Memory B cell (primary cell): ENCODE data around the gene STRN4.
"Not testable (repeated sequence)": the region's sequence is repeated elsewhere in the genome, so short reads cannot be mapped to it uniquely, and the experiment has no call there.

Experiments
- ATAC-seq: fragments of 150-1000 bp; cut with Tn5 transposase; 2 replicates; pipeline ENCODE4 v1.10.0; 2021; ENCODE audit warnings: low read depth, mild to moderate bottlenecking, moderate library complexity
- DNase-seq, 2 donors: peaks; one replicate each; pipeline ENCODE4 v3.0.0; 2022; ENCODE audit warnings: low spot score in 2 of 2
- H3K27ac Mint-ChIP-seq: one replicate; pipeline ENCODE4 v1.8.0; 2022; ENCODE audit warnings: mild to moderate bottlenecking, moderate library complexity, mixed read lengths
- H3K27me3 Mint-ChIP-seq: one replicate; pipeline ENCODE4 v1.8.0; 2022; ENCODE audit warnings: mixed read lengths
- H3K36me3 Mint-ChIP-seq: one replicate; pipeline ENCODE4 v1.8.0; 2022; ENCODE audit warnings: mild to moderate bottlenecking, mixed read lengths
- H3K4me1 Mint-ChIP-seq: one replicate; pipeline ENCODE4 v1.8.0; 2022; ENCODE audit warnings: mixed read lengths
- H3K4me3 Mint-ChIP-seq: one replicate; pipeline ENCODE4 v1.8.0; 2022; ENCODE audit warnings: mild to moderate bottlenecking, moderate library complexity, mixed read lengths
- H3K9me3 Mint-ChIP-seq: one replicate; pipeline ENCODE4 v1.8.0; 2022; ENCODE audit warnings: mixed read lengths

Gene STRN4

DNA sequence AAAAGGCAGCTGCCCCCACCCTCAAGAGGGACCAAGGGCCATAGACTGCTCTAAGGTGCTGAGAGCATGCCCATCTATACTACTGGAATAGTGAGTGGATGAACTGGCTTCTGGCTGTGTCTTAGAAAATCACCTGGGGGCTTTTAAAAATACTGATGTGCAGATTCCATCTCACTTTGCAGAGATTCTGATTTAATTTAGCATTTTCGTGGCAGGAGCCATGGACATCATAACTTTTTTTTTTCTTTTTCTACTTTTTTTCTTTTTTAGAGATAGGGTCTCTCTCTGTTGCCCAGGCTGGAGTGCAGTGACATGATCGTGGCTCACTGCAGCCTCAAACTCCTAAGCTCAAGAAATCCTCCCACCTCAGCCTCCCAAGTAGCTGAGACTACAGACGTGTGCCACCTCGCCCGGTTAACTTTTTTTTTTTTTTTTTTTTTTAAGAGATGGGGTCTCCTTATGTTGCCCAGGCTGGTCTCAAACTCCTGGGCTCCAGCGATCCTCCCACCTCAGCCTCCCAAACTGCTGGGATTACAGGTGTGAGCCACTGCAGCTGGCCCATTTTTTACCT, 33.4 kb downstream of the STRN4 start:
- H3K4me1 Mint-ChIP-seq, result peaks cover 13% of the 10 kb centered on the region
- peaks cover 16% of the 10 kb centered on the region for H3K36me3 Mint-ChIP-seq
- not testable (repeated sequence) for H3K27ac Mint-ChIP-seq, H3K27me3 Mint-ChIP-seq, H3K9me3 Mint-ChIP-seq, H3K4me3 Mint-ChIP-seq, ATAC-seq, DNase-seq

DNA sequence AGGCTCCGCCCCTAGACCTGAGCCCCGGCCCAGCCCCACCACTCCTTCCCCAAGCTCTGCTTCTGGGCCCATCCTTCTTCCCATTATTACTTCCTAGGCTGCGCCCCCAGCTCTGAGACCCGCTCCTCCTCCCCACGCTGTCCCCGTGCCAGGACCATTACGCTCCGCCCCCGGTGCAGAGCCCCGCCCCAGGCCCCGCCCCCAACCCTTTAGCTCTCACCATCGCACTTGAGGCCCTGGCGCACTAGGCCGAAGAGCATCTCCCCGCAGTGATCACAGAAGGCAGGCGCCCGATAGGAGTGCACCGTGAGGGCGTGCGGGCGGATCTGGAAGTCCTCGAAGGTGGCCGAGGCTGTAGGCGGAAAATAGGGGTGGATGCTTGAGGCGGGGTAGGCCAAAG, 35.6 kb downstream of the STRN4 start:
- no peak overlapping the region for H3K4me3 Mint-ChIP-seq

GRCh38 chr19:46704379-46705076, 41.7 kb downstream of the STRN4 start:
- ATAC-seq, result peak; percentile 98
- Mint-ChIP-seq H3K27me3 (no peaks in the 10 kb centered on the region), H3K4me1 (peaks cover 11% of the 10 kb centered on the region), H3K27ac (peak overlapping the region; percentile 58), H3K36me3 (peaks cover 23% of the 10 kb centered on the region), H3K4me3 (no peak overlapping the region), H3K9me3 (no peaks in the 10 kb centered on the region)
- peak; percentile 91 to 98 for DNase-seq

More for the DNA sequence above, 35.6 kb downstream of the STRN4 start:
- H3K9me3 Mint-ChIP-seq, result no peaks in the 10 kb centered on the region
- H3K27me3 Mint-ChIP-seq, result no peaks in the 10 kb centered on the region
- H3K27ac Mint-ChIP-seq, result peak overlapping the region; percentile 48
- ATAC-seq (no peak), DNase-seq (no peak)
- H3K4me1 Mint-ChIP-seq, result peaks cover 12% of the 10 kb centered on the region
- H3K36me3 Mint-ChIP-seq, result peaks cover 27% of the 10 kb centered on the region

DNA sequence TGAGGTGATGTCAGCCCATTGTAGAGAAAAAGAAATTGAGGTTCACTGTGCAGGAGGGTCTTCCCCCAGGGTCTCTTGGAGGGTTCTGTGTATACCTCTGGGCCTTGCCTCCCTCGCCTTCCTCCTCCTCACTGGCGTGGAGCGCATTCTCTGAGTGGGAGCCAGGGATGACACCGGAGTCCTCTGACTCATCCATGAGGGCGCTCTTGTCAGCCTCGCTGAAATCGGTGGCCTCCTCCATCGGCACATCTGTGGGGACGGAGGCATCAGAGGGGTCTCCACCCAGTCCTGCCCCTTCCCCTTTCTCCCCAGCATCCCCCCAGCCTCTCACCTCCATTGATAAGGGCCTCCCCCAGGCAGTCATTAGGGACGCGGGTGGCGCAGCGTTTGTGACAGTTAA, 45.5 kb downstream of the STRN4 start:
- Mint-ChIP-seq H3K27ac (no peak overlapping the region), H3K9me3 (no peaks in the 10 kb centered on the region), H3K27me3 (no peaks in the 10 kb centered on the region), H3K4me3 (no peak overlapping the region), H3K4me1 (peaks cover 9% of the 10 kb centered on the region), H3K36me3 (peaks cover 29% of the 10 kb centered on the region)
- DNase-seq (no peak), ATAC-seq (no peak)

DNA sequence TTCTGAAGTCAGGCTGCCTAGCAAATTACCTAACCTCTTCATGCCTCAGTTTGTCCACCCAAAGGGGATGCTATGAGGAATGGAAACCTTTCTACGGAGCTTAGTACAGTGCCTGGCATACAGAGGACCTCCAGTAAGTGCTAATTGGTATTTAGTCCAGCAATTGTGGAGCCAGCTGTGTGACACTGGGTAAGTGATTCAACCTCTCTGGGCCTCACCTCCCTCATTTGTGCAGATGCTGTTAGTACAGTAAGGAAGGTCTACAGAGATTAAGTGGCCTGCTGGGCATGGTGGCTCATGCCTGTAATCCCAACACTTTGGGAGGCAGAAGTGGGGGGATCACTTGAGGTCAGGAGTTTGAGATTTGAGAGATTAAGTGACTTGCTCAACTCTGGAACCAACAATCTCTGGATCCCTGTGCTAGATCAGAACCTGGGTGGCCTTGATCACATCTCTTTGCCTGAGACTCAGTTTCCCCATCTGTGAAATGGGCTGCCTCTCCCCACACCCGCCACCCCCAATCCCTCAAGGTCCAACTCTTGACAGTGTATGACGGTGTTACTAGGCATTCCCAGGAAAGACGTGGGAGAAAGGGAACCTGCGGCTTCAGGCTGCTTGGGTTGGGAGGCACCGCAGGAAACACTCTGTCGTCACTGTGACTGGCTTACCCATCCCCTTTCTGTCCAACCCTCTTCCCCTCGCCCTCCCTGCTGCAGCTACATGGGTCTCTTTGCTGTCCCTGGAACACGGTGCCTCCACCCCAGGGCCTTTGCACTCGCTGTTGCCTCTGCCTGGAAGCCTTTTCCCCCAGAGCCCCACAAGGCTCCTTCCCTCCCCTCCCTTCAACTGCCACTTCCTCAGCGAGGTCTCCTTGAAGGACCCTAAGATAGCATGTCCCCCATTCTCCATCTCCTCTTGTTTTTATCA, 47.6 kb downstream of the STRN4 start:
- Mint-ChIP-seq H3K9me3 (no peaks in the 10 kb centered on the region), H3K4me1 (no peaks in the 10 kb centered on the region), H3K36me3 (peaks cover 33% of the 10 kb centered on the region), H3K27ac (peak overlapping the region; percentile 65), H3K27me3 (no peaks in the 10 kb centered on the region), H3K4me3 (no peak overlapping the region)
- no peak for DNase-seq
- no peak for ATAC-seq

GRCh38 chr19:46697204-46697960, 48.9 kb downstream of the STRN4 start:
- ATAC-seq, result peak; percentile 32
- Mint-ChIP-seq H3K9me3 (no peaks in the 10 kb centered on the region), H3K36me3 (peaks cover 44% of the 10 kb centered on the region), H3K4me3 (no peak overlapping the region), H3K27ac (no peak overlapping the region), H3K27me3 (no peaks in the 10 kb centered on the region), H3K4me1 (peaks cover 3% of the 10 kb centered on the region)
- no peak for DNase-seq

DNA sequence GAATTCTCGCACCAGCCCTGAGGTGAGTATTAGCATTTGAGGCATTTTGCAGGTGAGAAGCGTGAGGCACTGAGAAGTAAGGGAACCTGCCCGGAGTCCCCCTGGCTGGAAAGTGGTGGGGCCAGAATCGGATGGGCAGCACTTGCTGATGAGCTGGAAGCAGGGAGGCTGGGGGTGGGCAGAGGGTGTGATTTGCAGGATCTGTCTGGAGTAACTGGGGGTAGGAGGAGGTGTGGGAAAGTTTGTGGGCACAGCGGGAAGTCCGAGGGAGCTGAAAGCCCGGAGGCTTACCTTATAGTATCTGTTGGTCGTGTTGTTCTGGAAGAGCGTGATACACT, 49.4 kb downstream of the STRN4 start:
- Mint-ChIP-seq H3K27ac (no peak overlapping the region), H3K27me3 (no peaks in the 10 kb centered on the region), H3K9me3 (no peaks in the 10 kb centered on the region), H3K36me3 (peaks cover 49% of the 10 kb centered on the region), H3K4me3 (no peak overlapping the region), H3K4me1 (peaks cover 3% of the 10 kb centered on the region)
- ATAC-seq (no peak), DNase-seq (no peak)

DNA sequence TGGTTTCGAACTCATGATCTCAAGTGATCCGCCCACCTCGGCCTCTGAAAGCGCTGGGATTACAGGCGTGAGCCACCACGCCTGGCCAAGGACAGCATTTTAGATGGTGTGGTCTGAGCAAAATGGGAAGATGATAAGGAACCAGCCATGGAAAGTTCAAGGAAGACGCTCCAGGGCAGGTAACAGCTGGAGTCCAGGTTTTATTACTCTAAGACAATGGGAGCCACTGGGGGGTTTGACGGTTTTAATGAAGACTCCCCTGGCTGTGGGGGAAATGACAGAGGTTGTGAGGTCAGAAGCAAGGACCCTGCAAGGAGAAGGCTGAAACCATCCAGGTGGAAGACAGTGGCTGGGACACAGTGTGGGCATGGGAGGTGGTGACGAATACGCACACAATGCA, 50.2 kb downstream of the STRN4 start:
- Mint-ChIP-seq H3K4me1 (peaks cover 3% of the 10 kb centered on the region), H3K36me3 (peaks cover 50% of the 10 kb centered on the region), H3K9me3 (no peaks in the 10 kb centered on the region), H3K4me3 (no peak overlapping the region), H3K27ac (peak overlapping the region; percentile 29), H3K27me3 (no peaks in the 10 kb centered on the region)
- no peak for ATAC-seq
- no peak for DNase-seq

DNA sequence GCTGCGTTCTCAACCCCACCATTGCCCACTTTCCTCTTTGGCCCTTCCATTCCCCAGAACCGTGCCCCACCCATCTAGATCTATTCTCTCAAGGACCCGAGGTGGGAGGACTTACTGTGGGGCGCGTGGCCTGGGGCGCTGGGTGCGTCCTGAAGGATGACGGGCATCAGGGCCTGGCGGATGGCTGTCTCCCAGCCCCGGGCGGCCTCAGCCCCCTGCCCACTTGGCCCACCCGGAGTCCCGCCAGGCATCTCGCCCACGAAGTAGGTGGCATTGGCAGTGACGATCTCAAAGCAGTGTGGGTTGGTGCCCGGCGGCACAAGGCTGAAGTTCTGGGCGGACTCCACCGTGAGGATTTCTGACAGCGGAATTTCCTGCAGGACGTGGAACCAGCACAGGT, 52.5 kb downstream of the STRN4 start:
- Mint-ChIP-seq H3K27me3 (no peaks in the 10 kb centered on the region), H3K36me3 (peaks cover 60% of the 10 kb centered on the region), H3K27ac (no peak overlapping the region), H3K4me3 (no peak overlapping the region), H3K9me3 (no peaks in the 10 kb centered on the region), H3K4me1 (peaks cover 3% of the 10 kb centered on the region)
- DNase-seq, result no peak
- ATAC-seq, result no peak

DNA sequence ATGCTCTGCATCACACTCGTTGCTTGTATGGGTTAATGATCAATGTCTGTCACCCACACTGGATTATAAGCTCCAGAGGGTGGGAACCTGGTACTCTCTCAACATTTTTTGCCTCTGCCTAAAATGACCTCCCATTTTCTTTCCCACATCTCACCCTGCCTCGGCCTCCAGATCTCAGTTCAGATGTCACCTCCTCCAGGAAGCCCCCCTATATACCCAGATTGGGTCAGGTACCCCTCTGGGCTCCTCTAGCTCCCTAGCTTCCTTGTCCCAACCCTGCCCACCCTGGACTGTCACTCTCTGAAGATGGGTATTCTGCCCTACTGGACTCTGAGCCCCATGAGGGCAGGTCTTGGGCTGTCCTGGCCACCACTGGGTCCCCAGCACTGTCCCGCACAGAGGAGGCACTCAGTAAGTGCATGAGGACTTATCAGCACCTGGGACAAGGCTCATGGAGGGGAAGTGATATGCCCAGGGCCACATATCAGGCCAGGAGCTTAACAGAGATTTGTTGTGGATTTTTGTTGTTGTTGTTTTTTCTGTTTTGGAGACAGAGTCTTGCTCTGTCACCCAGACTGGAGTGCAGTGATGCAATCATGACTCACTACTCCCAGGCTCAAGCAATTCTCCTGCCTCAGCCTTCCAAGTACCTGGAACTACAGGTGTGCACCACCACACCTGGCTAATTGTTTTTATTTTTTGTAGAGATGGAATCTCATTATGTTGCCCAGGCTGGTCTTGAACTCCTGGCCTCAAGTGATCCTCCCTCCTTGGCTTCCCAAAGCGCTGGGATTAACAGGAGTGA, 53.1 kb downstream of the STRN4 start:
- DNase-seq (no peak), ATAC-seq (no peak)
- Mint-ChIP-seq H3K27me3 (no peaks in the 10 kb centered on the region), H3K36me3 (peaks cover 61% of the 10 kb centered on the region), H3K9me3 (no peaks in the 10 kb centered on the region), H3K4me3 (no peak overlapping the region), H3K27ac (no peak overlapping the region), H3K4me1 (peaks cover 3% of the 10 kb centered on the region)

GRCh38 chr19:46691948-46692347, 54.3 kb downstream of the STRN4 start:
- Mint-ChIP-seq H3K9me3 (no peaks in the 10 kb centered on the region), H3K4me3 (no peak overlapping the region), H3K4me1 (peaks cover 3% of the 10 kb centered on the region), H3K36me3 (peaks cover 56% of the 10 kb centered on the region), H3K27ac (no peak overlapping the region), H3K27me3 (no peaks in the 10 kb centered on the region)
- DNase-seq (no peak), ATAC-seq (no peak)

DNA sequence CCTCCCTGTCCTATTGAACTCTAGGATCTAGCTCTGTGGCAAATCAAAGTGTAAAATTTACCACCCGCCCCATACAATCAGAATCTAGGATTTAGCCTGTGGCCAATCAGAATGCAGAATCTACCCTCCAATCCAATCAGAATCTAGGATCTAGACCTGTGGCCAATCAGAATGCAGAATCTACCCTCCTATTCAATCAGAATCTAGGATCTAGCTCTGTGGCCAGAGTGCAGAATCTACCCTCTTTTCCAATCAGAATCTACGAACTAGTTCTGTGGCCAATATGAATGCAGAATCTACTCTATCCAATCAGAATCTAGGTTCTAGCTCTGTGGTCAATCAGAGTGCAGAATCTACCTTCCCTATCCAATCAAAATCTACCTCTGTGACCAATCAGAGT, 55.1 kb downstream of the STRN4 start:
- H3K4me3 Mint-ChIP-seq, result no peak overlapping the region
- H3K27me3 Mint-ChIP-seq, result no peaks in the 10 kb centered on the region
- ATAC-seq (no peak), DNase-seq (no peak)
- H3K36me3 Mint-ChIP-seq, result peaks cover 52% of the 10 kb centered on the region
- H3K9me3 Mint-ChIP-seq, result no peaks in the 10 kb centered on the region
- H3K4me1 Mint-ChIP-seq, result peaks cover 3% of the 10 kb centered on the region
- no peak overlapping the region for H3K27ac Mint-ChIP-seq

DNA sequence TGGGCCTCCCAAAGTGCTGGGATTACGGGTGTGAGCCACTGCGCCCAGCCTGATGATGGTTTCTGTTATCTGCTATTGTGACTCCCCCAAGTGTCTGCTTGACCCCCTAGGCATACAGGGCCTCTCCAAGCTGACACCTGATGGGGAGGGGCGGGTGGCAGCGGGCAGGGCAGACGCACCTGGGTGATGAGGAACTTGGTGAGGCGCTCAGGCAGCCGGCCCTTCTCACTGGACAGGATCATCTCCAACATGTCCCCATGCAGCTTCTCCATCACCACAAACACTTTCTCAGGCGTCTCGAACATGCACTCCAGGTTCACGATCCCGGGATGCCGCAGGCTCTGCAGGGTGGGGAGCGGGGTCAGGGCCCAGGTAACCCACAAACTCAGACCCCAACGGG, 56.9 kb downstream of the STRN4 start:
- Mint-ChIP-seq H3K36me3 (peaks cover 48% of the 10 kb centered on the region), H3K4me3 (no peak overlapping the region), H3K4me1 (peaks cover 4% of the 10 kb centered on the region), H3K9me3 (no peaks in the 10 kb centered on the region), H3K27ac (no peak overlapping the region), H3K27me3 (no peaks in the 10 kb centered on the region)
- no peak for DNase-seq
- ATAC-seq, result no peak
